ENCODE measurements around the gene PCSK9.

Gene PCSK9

GRCh38 chr1:55039342-55040082, at the start of gene PCSK9:
TSS of gene PCSK9 (plus strand) at chr1:55039548. CDS start at chr1:55039838, 290 bp downstream.
- no peaks in the 10 kb centered on the region for H3K9me3 ChIP-seq (ENCODE audit: control insufficient read depth, insufficient read depth, low read length)
- peaks cover 46% of the 10 kb centered on the region for H3K27me3 ChIP-seq (ENCODE audit: control insufficient read depth, insufficient read depth, low read length)
- peaks cover 3% of the 10 kb centered on the region for H3K36me3 ChIP-seq (ENCODE audit: control insufficient read depth, insufficient read depth, low read length)
- H3K4me1 ChIP-seq (ENCODE audit: control insufficient read depth, insufficient read depth, low read length), result peaks cover 5% of the 10 kb centered on the region
- H3K4me3 ChIP-seq (ENCODE audit: low read depth, low read length), result peak within 1 kb of the TSS; percentile 74
- peak within 1 kb of the TSS; percentile 26 for H3K9ac ChIP-seq (ENCODE audit: low read depth, low read length)

GRCh38 chr1:54989968-54990810, 49.2 kb upstream of the PCSK9 start:
- peaks cover 4% of the 10 kb centered on the region for H3K27me3 ChIP-seq (ENCODE audit: control insufficient read depth, insufficient read depth, low read length)
- peaks cover 4% of the 10 kb centered on the region for H3K4me1 ChIP-seq (ENCODE audit: control insufficient read depth, insufficient read depth, low read length)
- no peaks in the 10 kb centered on the region for H3K36me3 ChIP-seq (ENCODE audit: control insufficient read depth, insufficient read depth, low read length)
- no peak overlapping the region for H3K9ac ChIP-seq (ENCODE audit: low read depth, low read length)
- no peaks in the 10 kb centered on the region for H3K9me3 ChIP-seq (ENCODE audit: control insufficient read depth, insufficient read depth, low read length)
- no peak overlapping the region for H3K4me3 ChIP-seq (ENCODE audit: low read depth, low read length)

- Histone ChIP-seq H3K4me1 (ENCODE audit: control insufficient read depth, insufficient read depth, low read length) (peaks cover 7% of the 10 kb centered on the region), H3K27me3 (ENCODE audit: control insufficient read depth, insufficient read depth, low read length) (peaks cover 4% of the 10 kb centered on the region)
Measured at GRCh38 chr1:54990916-54991315, 48.4 kb upstream of the PCSK9 start.

GRCh38 chr1:54991939-54992338, 47.4 kb upstream of the PCSK9 start:
- Histone ChIP-seq H3K9me3 (ENCODE audit: control insufficient read depth, insufficient read depth, low read length) (no peaks in the 10 kb centered on the region), H3K4me1 (ENCODE audit: control insufficient read depth, insufficient read depth, low read length) (peaks cover 7% of the 10 kb centered on the region), H3K4me3 (ENCODE audit: low read depth, low read length) (no peak overlapping the region), H3K36me3 (ENCODE audit: control insufficient read depth, insufficient read depth, low read length) (no peaks in the 10 kb centered on the region), H3K9ac (ENCODE audit: low read depth, low read length) (no peak overlapping the region), H3K27me3 (ENCODE audit: control insufficient read depth, insufficient read depth, low read length) (peaks cover 12% of the 10 kb centered on the region)

More at GRCh38 chr1:54990916-54991315, 48.4 kb upstream of the PCSK9 start:
- H3K36me3 ChIP-seq (ENCODE audit: control insufficient read depth, insufficient read depth, low read length), result no peaks in the 10 kb centered on the region
- no peaks in the 10 kb centered on the region for H3K9me3 ChIP-seq (ENCODE audit: control insufficient read depth, insufficient read depth, low read length)
- no peak overlapping the region for H3K9ac ChIP-seq (ENCODE audit: low read depth, low read length)
- no peak overlapping the region for H3K4me3 ChIP-seq (ENCODE audit: low read depth, low read length)

- peaks cover 23% of the 10 kb centered on the region for H3K27me3 ChIP-seq (ENCODE audit: control insufficient read depth, insufficient read depth, low read length)
- peaks cover 11% of the 10 kb centered on the region for H3K4me1 ChIP-seq (ENCODE audit: control insufficient read depth, insufficient read depth, low read length)
- H3K4me3 ChIP-seq (ENCODE audit: low read depth, low read length), result no peak overlapping the region
- no peak overlapping the region for H3K9ac ChIP-seq (ENCODE audit: low read depth, low read length)
- no peaks in the 10 kb centered on the region for H3K36me3 ChIP-seq (ENCODE audit: control insufficient read depth, insufficient read depth, low read length)
- no peaks in the 10 kb centered on the region for H3K9me3 ChIP-seq (ENCODE audit: control insufficient read depth, insufficient read depth, low read length)
Measured at GRCh38 chr1:54993140-54993539, 46.2 kb upstream of the PCSK9 start.

GRCh38 chr1:54994355-54994990, 44.9 kb upstream of the PCSK9 start:
- peaks cover 11% of the 10 kb centered on the region for H3K4me1 ChIP-seq (ENCODE audit: control insufficient read depth, insufficient read depth, low read length)
- H3K4me3 ChIP-seq (ENCODE audit: low read depth, low read length), result no peak overlapping the region
- H3K9ac ChIP-seq (ENCODE audit: low read depth, low read length), result no peak overlapping the region
- no peaks in the 10 kb centered on the region for H3K36me3 ChIP-seq (ENCODE audit: control insufficient read depth, insufficient read depth, low read length)
- H3K9me3 ChIP-seq (ENCODE audit: control insufficient read depth, insufficient read depth, low read length), result no peaks in the 10 kb centered on the region
- peaks cover 36% of the 10 kb centered on the region for H3K27me3 ChIP-seq (ENCODE audit: control insufficient read depth, insufficient read depth, low read length)

- Histone ChIP-seq H3K4me1 (ENCODE audit: control insufficient read depth, insufficient read depth, low read length) (peaks cover 11% of the 10 kb centered on the region), H3K9ac (ENCODE audit: low read depth, low read length) (no peak overlapping the region), H3K4me3 (ENCODE audit: low read depth, low read length) (no peak overlapping the region), H3K9me3 (ENCODE audit: control insufficient read depth, insufficient read depth, low read length) (no peaks in the 10 kb centered on the region), H3K27me3 (ENCODE audit: control insufficient read depth, insufficient read depth, low read length) (peaks cover 42% of the 10 kb centered on the region), H3K36me3 (ENCODE audit: control insufficient read depth, insufficient read depth, low read length) (no peaks in the 10 kb centered on the region)
Measured at GRCh38 chr1:54995013-54995760, 44.2 kb upstream of the PCSK9 start.

- H3K36me3 ChIP-seq (ENCODE audit: control insufficient read depth, insufficient read depth, low read length), result no peaks in the 10 kb centered on the region
- H3K9me3 ChIP-seq (ENCODE audit: control insufficient read depth, insufficient read depth, low read length), result no peaks in the 10 kb centered on the region
- peaks cover 46% of the 10 kb centered on the region for H3K27me3 ChIP-seq (ENCODE audit: control insufficient read depth, insufficient read depth, low read length)
- H3K4me1 ChIP-seq (ENCODE audit: control insufficient read depth, insufficient read depth, low read length), result peaks cover 11% of the 10 kb centered on the region
- no peak overlapping the region for H3K9ac ChIP-seq (ENCODE audit: low read depth, low read length)
- H3K4me3 ChIP-seq (ENCODE audit: low read depth, low read length), result no peak overlapping the region
Measured at GRCh38 chr1:54995835-54996234, 43.5 kb upstream of the PCSK9 start.

- Histone ChIP-seq H3K9ac (ENCODE audit: low read depth, low read length) (no peak overlapping the region), H3K4me3 (ENCODE audit: low read depth, low read length) (peak overlapping the region; percentile 54), H3K27me3 (ENCODE audit: control insufficient read depth, insufficient read depth, low read length) (peaks cover 51% of the 10 kb centered on the region)
Measured at GRCh38 chr1:54996359-54996868, 42.9 kb upstream of the PCSK9 start.

GRCh38 chr1:54996869-54997710, 42.3 kb upstream of the PCSK9 start:
- Histone ChIP-seq H3K27me3 (ENCODE audit: control insufficient read depth, insufficient read depth, low read length) (peaks cover 58% of the 10 kb centered on the region), H3K36me3 (ENCODE audit: control insufficient read depth, insufficient read depth, low read length) (no peaks in the 10 kb centered on the region), H3K4me3 (ENCODE audit: low read depth, low read length) (peak overlapping the region; percentile 54), H3K9me3 (ENCODE audit: control insufficient read depth, insufficient read depth, low read length) (no peaks in the 10 kb centered on the region), H3K9ac (ENCODE audit: low read depth, low read length) (no peak overlapping the region), H3K4me1 (ENCODE audit: control insufficient read depth, insufficient read depth, low read length) (peaks cover 11% of the 10 kb centered on the region)

More at GRCh38 chr1:54996359-54996868, 42.9 kb upstream of the PCSK9 start:
- Histone ChIP-seq H3K4me1 (ENCODE audit: control insufficient read depth, insufficient read depth, low read length) (peaks cover 11% of the 10 kb centered on the region), H3K36me3 (ENCODE audit: control insufficient read depth, insufficient read depth, low read length) (no peaks in the 10 kb centered on the region), H3K9me3 (ENCODE audit: control insufficient read depth, insufficient read depth, low read length) (no peaks in the 10 kb centered on the region)

Data from iPS-15b (cell line).